ENCODE results near the gene EEF1A2. TPM values are rescaled to one million over a fixed set of nuclear protein-coding genes. Genes with fewer than 3 reads are reported as not detected.
A peak's percentile ranks its signal among the peaks of the same experiment; 100 is the strongest.

The EEF1A2 gene
- total RNA-seq, 2 experiments from 2014 or later = not detected

GRCh38 chr20:63467294-63468083 is 31.4 kb downstream of the EEF1A2 start:
- no peak overlapping the region for H3K27ac Mint-ChIP-seq
- no peaks in the 10 kb centered on the region for H3K4me1 Mint-ChIP-seq (ENCODE audit: low read depth)
- H3K9me3 Mint-ChIP-seq (ENCODE audit: insufficient read depth) = no peaks in the 10 kb centered on the region
- H3K36me3 Mint-ChIP-seq (ENCODE audit: low read depth) = no peaks in the 10 kb centered on the region
- ChIA-PET POLR2A (no interaction called here), CTCF (no interaction called here)
- no peak for DNase-seq
- H3K4me3 Mint-ChIP-seq = no peak overlapping the region
- H3K27me3 Mint-ChIP-seq (ENCODE audit: low read depth) = peaks cover 12% of the 10 kb centered on the region
- ATAC-seq = no peak

- CTCF ChIA-PET = no interaction called here
- H3K9me3 Mint-ChIP-seq (ENCODE audit: insufficient read depth) = no peaks in the 10 kb centered on the region
- no peak overlapping the region for H3K27ac Mint-ChIP-seq
- POLR2A ChIA-PET = no interaction called here
- H3K27me3 Mint-ChIP-seq (ENCODE audit: low read depth) = peaks cover 13% of the 10 kb centered on the region
- DNase-seq = no peak
- H3K4me1 Mint-ChIP-seq (ENCODE audit: low read depth) = no peaks in the 10 kb centered on the region
- H3K4me3 Mint-ChIP-seq = no peak overlapping the region
- no peaks in the 10 kb centered on the region for H3K36me3 Mint-ChIP-seq (ENCODE audit: low read depth)
- no peak for ATAC-seq
Measured at GRCh38 chr20:63466861-63467260, 32.0 kb downstream of the EEF1A2 start.

GRCh38 chr20:63466250-63466825 is 32.5 kb downstream of the EEF1A2 start:
- H3K27ac Mint-ChIP-seq = no peak overlapping the region
- H3K9me3 Mint-ChIP-seq (ENCODE audit: insufficient read depth) = no peaks in the 10 kb centered on the region
- no peaks in the 10 kb centered on the region for H3K36me3 Mint-ChIP-seq (ENCODE audit: low read depth)
- no peak for DNase-seq
- H3K4me1 Mint-ChIP-seq (ENCODE audit: low read depth) = no peaks in the 10 kb centered on the region
- ChIA-PET POLR2A (interaction anchor here (1.9 kb wide), 1 partner anchor 55 kb away, joined by 7 read pairs; no protein-coding TSS in a partner anchor), CTCF (no interaction called here)
- no peak for ATAC-seq
- no peak overlapping the region for H3K4me3 Mint-ChIP-seq
- H3K27me3 Mint-ChIP-seq (ENCODE audit: low read depth) = peaks cover 13% of the 10 kb centered on the region

- Mint-ChIP-seq H3K4me3 (no peak overlapping the region), H3K27me3 (ENCODE audit: low read depth) (peaks cover 9% of the 10 kb centered on the region), H3K9me3 (ENCODE audit: insufficient read depth) (no peaks in the 10 kb centered on the region), H3K36me3 (ENCODE audit: low read depth) (no peaks in the 10 kb centered on the region), H3K4me1 (ENCODE audit: low read depth) (no peaks in the 10 kb centered on the region), H3K27ac (no peak overlapping the region)
- POLR2A ChIA-PET = interaction anchor here (1.9 kb wide), 1 partner anchor 56 kb away, joined by 7 read pairs; no protein-coding TSS in a partner anchor
- CTCF ChIA-PET = no interaction called here
- DNase-seq (no peak), ATAC-seq (no peak)
Measured at GRCh38 chr20:63465380-63466249, 33.3 kb downstream of the EEF1A2 start.

GRCh38 chr20:63464289-63464635 is 34.6 kb downstream of the EEF1A2 start:
- ChIA-PET CTCF (interaction anchor here (1.1 kb wide), 1 partner anchor 32 kb away, joined by 3 read pairs; no protein-coding TSS in a partner anchor), POLR2A (interaction anchor here (1.9 kb wide), 1 partner anchor 57 kb away, joined by 7 read pairs; no protein-coding TSS in a partner anchor)
- H3K27ac Mint-ChIP-seq = no peak overlapping the region
- H3K4me1 Mint-ChIP-seq (ENCODE audit: low read depth) = no peaks in the 10 kb centered on the region
- peaks cover 5% of the 10 kb centered on the region for H3K27me3 Mint-ChIP-seq (ENCODE audit: low read depth)
- no peaks in the 10 kb centered on the region for H3K36me3 Mint-ChIP-seq (ENCODE audit: low read depth)
- no peak for ATAC-seq
- no peaks in the 10 kb centered on the region for H3K9me3 Mint-ChIP-seq (ENCODE audit: insufficient read depth)
- no peak overlapping the region for H3K4me3 Mint-ChIP-seq
- DNase-seq = no peak

GRCh38 chr20:63463400-63464288 is 35.2 kb downstream of the EEF1A2 start:
- no peaks in the 10 kb centered on the region for H3K9me3 Mint-ChIP-seq (ENCODE audit: insufficient read depth)
- no peaks in the 10 kb centered on the region for H3K36me3 Mint-ChIP-seq (ENCODE audit: low read depth)
- POLR2A ChIA-PET = no interaction called here
- H3K4me1 Mint-ChIP-seq (ENCODE audit: low read depth) = no peaks in the 10 kb centered on the region
- no peak overlapping the region for H3K4me3 Mint-ChIP-seq
- peaks cover 5% of the 10 kb centered on the region for H3K27me3 Mint-ChIP-seq (ENCODE audit: low read depth)
- CTCF ChIA-PET = interaction anchor here (1.1 kb wide), 1 partner anchor 33 kb away, joined by 3 read pairs; no protein-coding TSS in a partner anchor
- no peak for DNase-seq
- no peak for ATAC-seq
- H3K27ac Mint-ChIP-seq = no peak overlapping the region

- ATAC-seq = no peak
- H3K4me3 Mint-ChIP-seq = no peak overlapping the region
- H3K9me3 Mint-ChIP-seq (ENCODE audit: insufficient read depth) = no peaks in the 10 kb centered on the region
- no peaks in the 10 kb centered on the region for H3K36me3 Mint-ChIP-seq (ENCODE audit: low read depth)
- DNase-seq = no peak
- H3K27ac Mint-ChIP-seq = no peak overlapping the region
- peaks cover 5% of the 10 kb centered on the region for H3K27me3 Mint-ChIP-seq (ENCODE audit: low read depth)
- CTCF ChIA-PET = no interaction called here
- POLR2A ChIA-PET = no interaction called here
- H3K4me1 Mint-ChIP-seq (ENCODE audit: low read depth) = no peaks in the 10 kb centered on the region
Measured at GRCh38 chr20:63462244-63462643, 36.6 kb downstream of the EEF1A2 start.

- Mint-ChIP-seq H3K27ac (no peak overlapping the region), H3K4me1 (ENCODE audit: low read depth) (no peaks in the 10 kb centered on the region), H3K27me3 (ENCODE audit: low read depth) (peaks cover 5% of the 10 kb centered on the region), H3K9me3 (ENCODE audit: insufficient read depth) (no peaks in the 10 kb centered on the region), H3K36me3 (ENCODE audit: low read depth) (no peaks in the 10 kb centered on the region), H3K4me3 (no peak overlapping the region)
- ChIA-PET POLR2A (no interaction called here), CTCF (no interaction called here)
- DNase-seq = peak; percentile 42
- ATAC-seq = peak; percentile 42
Measured at GRCh38 chr20:63461104-63461763, 37.6 kb downstream of the EEF1A2 start.

- no peaks in the 10 kb centered on the region for H3K9me3 Mint-ChIP-seq (ENCODE audit: insufficient read depth)
- ChIA-PET CTCF (no interaction called here), POLR2A (no interaction called here)
- peaks cover 10% of the 10 kb centered on the region for H3K27me3 Mint-ChIP-seq (ENCODE audit: low read depth)
- ATAC-seq (no peak), DNase-seq (no peak)
- no peak overlapping the region for H3K4me3 Mint-ChIP-seq
- no peak overlapping the region for H3K27ac Mint-ChIP-seq
- no peaks in the 10 kb centered on the region for H3K36me3 Mint-ChIP-seq (ENCODE audit: low read depth)
- H3K4me1 Mint-ChIP-seq (ENCODE audit: low read depth) = no peaks in the 10 kb centered on the region
Measured at GRCh38 chr20:63459070-63459380, 39.9 kb downstream of the EEF1A2 start.

GRCh38 chr20:63458170-63459069 is 40.5 kb downstream of the EEF1A2 start:
- CTCF ChIA-PET = no interaction called here
- no peak for ATAC-seq
- Mint-ChIP-seq H3K4me3 (no peak overlapping the region), H3K27me3 (ENCODE audit: low read depth) (peaks cover 10% of the 10 kb centered on the region), H3K27ac (no peak overlapping the region), H3K36me3 (ENCODE audit: low read depth) (no peaks in the 10 kb centered on the region), H3K4me1 (ENCODE audit: low read depth) (no peaks in the 10 kb centered on the region), H3K9me3 (ENCODE audit: insufficient read depth) (no peaks in the 10 kb centered on the region)
- POLR2A ChIA-PET = no interaction called here
- no peak for DNase-seq

Measured in activated CD8-positive, alpha-beta T cell treated with anti-CD3 and anti-CD28 coated beads, Interleukin-2, amount 10 ng/mL, durations not matched to agents 7 days and 5 days (primary cell).